HepG2 (cell line): ENCODE data around the gene PPIL6. TPM values are rescaled to one million over a fixed set of nuclear protein-coding genes. Genes with fewer than 3 reads are reported as not detected.

Source experiments
- ARNT ChIP-seq: fragments of 450-650 bp; IDR thresholded peaks from 2 replicates; pipeline ENCODE4 v1.6.1; 2017
- ATAD3A ChIP-seq: sonication (generic); formaldehyde crosslinking; IDR thresholded peaks from 2 replicates; pipeline ENCODE4 v1.4.0; 2020; ENCODE audit warnings: missing genetic modification reagents
- CBFB ChIP-seq: sonication (generic); formaldehyde crosslinking; IDR thresholded peaks from 2 replicates; pipeline ENCODE4 v1.4.0; 2020; ENCODE audit warnings: missing genetic modification reagents
- ELF3 ChIP-seq: IDR thresholded peaks from 2 replicates; pipeline ENCODE4 v1.6.1; 2016; ENCODE audit warnings: missing genetic modification reagents, missing compliant biosample characterization
- FOSL2 ChIP-seq: sonication (generic); formaldehyde crosslinking; IDR thresholded peaks from 2 replicates; pipeline ENCODE4 v1.4.0; 2020; ENCODE audit warnings: missing genetic modification reagents
- HDAC1 ChIP-seq: sonication (generic); formaldehyde crosslinking; IDR thresholded peaks from 2 replicates; pipeline ENCODE4 v1.5.1; 2020; ENCODE audit warnings: mild to moderate bottlenecking, missing genetic modification reagents
- HNRNPK ChIP-seq: fragments of 200-400 bp; formaldehyde crosslinking; IDR thresholded peaks from 2 replicates; pipeline ENCODE4 v1.6.1; 2018; ENCODE audit warnings: low read length, low read depth, moderate library complexity, mild to moderate bottlenecking; ENCODE audit not compliant: poor library complexity, severe bottlenecking
- KAT2B ChIP-seq: fragments of 150-350 bp; IDR thresholded peaks from 2 replicates; pipeline ENCODE4 v1.6.1; 2014; ENCODE audit warnings: low read depth, low read length, borderline replicate concordance
- MTA1 ChIP-seq: sonication (generic); formaldehyde crosslinking; IDR thresholded peaks from 2 replicates; pipeline ENCODE4 v1.4.0; 2020; ENCODE audit warnings: missing genetic modification reagents, mild to moderate bottlenecking, borderline replicate concordance
- NRL ChIP-seq: sonication (generic); formaldehyde crosslinking; IDR thresholded peaks from 2 replicates; pipeline ENCODE4 v1.5.0; 2020; ENCODE audit warnings: missing genetic modification reagents, mild to moderate bottlenecking, moderate library complexity, borderline replicate concordance
- PHB2 ChIP-seq: fragments of 450-650 bp; IDR thresholded peaks from 2 replicates; pipeline ENCODE4 v1.6.1; 2018; ENCODE audit not compliant: partially characterized antibody
- RFXANK ChIP-seq: IDR thresholded peaks from 2 replicates; pipeline ENCODE4 v1.6.1; 2016
- SOX6 ChIP-seq, 2 experiments: fragments of 450-650 bp in 1 of 2; sonication (generic) in 1 of 2; formaldehyde crosslinking in 1 of 2; IDR thresholded peaks; 2 replicates each; pipeline versions ENCODE4 v1.4.0 to v1.6.1; 2017 to 2020; ENCODE audit warnings: antibody characterized with exemption in 1 of 2, mild to moderate bottlenecking in 1 of 2, missing genetic modification reagents in 1 of 2
- TBP ChIP-seq: sonication (generic); formaldehyde crosslinking; IDR thresholded peaks from 2 replicates; pipeline ENCODE4 v1.5.0; 2020; ENCODE audit warnings: missing genetic modification reagents
- TOE1 ChIP-seq: sonication (generic); formaldehyde crosslinking; IDR thresholded peaks from 2 replicates; pipeline ENCODE4 v1.4.0; 2020; ENCODE audit warnings: mild to moderate bottlenecking, missing genetic modification reagents
- ZNF136 ChIP-seq: sonication (generic); formaldehyde crosslinking; IDR thresholded peaks from 2 replicates; pipeline ENCODE4 v1.8.1; 2022; ENCODE audit warnings: low read depth, mild to moderate bottlenecking, moderate library complexity, missing genetic modification reagents
- ZNF7 ChIP-seq: IDR thresholded peaks from 2 replicates; pipeline ENCODE4 v1.6.1; 2016; ENCODE audit warnings: missing biosample characterization, missing genetic modification reagents
- ZNF792 ChIP-seq: IDR thresholded peaks from 2 replicates; pipeline ENCODE4 v1.6.1; 2016
- ZSCAN25 ChIP-seq: sonication (generic); formaldehyde crosslinking; IDR thresholded peaks from 2 replicates; pipeline ENCODE4 v1.8.0; 2022; ENCODE audit warnings: mild to moderate bottlenecking, missing genetic modification reagents
- polyA plus RNA-seq, 8 experiments: library from polyadenylated mRNA; depleted of rRNA in 3 of 8; stranded (reverse) in 7 of 8; unstranded in 1 of 8; fragments of >200 nt; fragmentation: Illumina TruSeq in 4 of 8; extraction: Trizol in 4 of 8; gene quantifications; 2 replicates each; pipeline versions ENCODE4 v1.2.1 to v1.2.3, GENCODE V29; 2011 to 2016; ENCODE audit warnings: low read depth in 4 of 8, missing spikeins in 1 of 8, mixed read lengths in 1 of 8; ENCODE audit not compliant: insufficient read depth in 1 of 8
- total RNA-seq, 5 experiments: library from RNA; depleted of rRNA; stranded (reverse); fragments of >200 nt; fragmentation: Illumina TruSeq; extraction: Trizol; gene quantifications; 2 replicates each; pipeline ENCODE4 v1.2.3, GENCODE V29; 2016; ENCODE audit warnings: low read depth in 1 of 5
- TF ChIP-seq, protein P1 (sequence below): sonication (generic); formaldehyde crosslinking; IDR thresholded peaks from 2 replicates; pipeline ENCODE4 v1.4.0; 2020; ENCODE audit warnings: missing genetic modification reagents, borderline replicate concordance
- TF ChIP-seq, protein P2 (sequence below): sonication (generic); formaldehyde crosslinking; IDR thresholded peaks from 2 replicates; pipeline ENCODE4 v1.4.0; 2020; ENCODE audit warnings: missing genetic modification reagents, borderline replicate concordance
- TF ChIP-seq, protein P3 (sequence below): IDR thresholded peaks from 2 replicates; pipeline ENCODE4 v1.6.1; 2016; ENCODE audit warnings: low read depth, missing genetic modification reagents, missing compliant biosample characterization

PPIL6 gene
- total and polyA plus RNA-seq, 2 of the 13 experiments (the other 11 are each of a cell fraction or from before 2014, with no cell fraction given) = 0.22 to 0.46 TPM

DNA sequence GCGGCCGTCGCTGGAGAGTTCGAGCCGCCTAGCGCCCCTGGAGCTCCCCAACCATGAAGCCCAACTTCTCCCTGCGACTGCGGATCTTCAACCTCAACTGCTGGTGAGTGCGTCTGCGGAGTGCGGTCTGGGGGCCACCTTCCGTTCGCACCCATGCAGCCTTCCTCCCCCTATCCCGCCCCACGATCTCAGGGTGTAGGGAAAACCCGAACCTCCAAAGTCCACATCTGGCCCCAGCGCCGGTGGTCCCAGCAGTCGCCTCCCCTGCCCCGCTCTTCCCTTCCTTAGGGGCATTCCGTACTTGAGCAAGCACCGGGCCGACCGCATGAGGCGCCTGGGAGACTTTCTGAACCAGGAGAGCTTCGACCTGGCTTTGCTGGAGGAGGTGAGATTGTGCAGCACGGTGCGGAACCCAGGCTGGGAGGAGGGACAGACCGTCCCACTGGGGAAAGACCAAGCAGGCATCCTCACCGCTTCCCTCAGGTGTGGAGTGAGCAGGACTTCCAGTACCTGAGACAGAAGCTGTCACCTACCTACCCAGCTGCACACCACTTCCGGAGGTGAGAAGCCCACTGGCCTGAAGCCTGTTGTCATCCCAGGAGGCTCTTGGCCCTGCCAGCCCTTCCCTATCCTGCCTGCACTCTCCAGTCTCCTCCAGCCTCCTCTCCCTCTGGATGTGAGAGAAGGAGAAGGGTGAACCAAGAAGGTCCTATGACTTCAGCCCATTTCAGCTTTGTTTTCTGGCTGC lies 815 bp upstream of the PPIL6 start (continued):
- TF ChIP-seq HNRNPK = no peak
- TF ChIP-seq ARNT = no peak
- TF ChIP-seq ELF3 (CRISPR knock-in tag) = no peak
- TF ChIP-seq ZSCAN25 = no peak
- TF ChIP-seq ZNF792 (CRISPR knock-in tag) = no peak
- TF ChIP-seq, protein P1, sequence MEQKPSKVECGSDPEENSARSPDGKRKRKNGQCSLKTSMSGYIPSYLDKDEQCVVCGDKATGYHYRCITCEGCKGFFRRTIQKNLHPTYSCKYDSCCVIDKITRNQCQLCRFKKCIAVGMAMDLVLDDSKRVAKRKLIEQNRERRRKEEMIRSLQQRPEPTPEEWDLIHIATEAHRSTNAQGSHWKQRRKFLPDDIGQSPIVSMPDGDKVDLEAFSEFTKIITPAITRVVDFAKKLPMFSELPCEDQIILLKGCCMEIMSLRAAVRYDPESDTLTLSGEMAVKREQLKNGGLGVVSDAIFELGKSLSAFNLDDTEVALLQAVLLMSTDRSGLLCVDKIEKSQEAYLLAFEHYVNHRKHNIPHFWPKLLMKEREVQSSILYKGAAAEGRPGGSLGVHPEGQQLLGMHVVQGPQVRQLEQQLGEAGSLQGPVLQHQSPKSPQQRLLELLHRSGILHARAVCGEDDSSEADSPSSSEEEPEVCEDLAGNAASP (CRISPR knock-in tag) = no peak
- no peak for TF ChIP-seq SOX6 (IDR thresholded peaks at IDR 0.05)
- peak; percentile 29; the same call in 1 of the 2 replicates for TF ChIP-seq SOX6 (CRISPR knock-in tag; IDR thresholded peaks at IDR 0.05)
- no peak for TF ChIP-seq PHB2
- no peak for TF ChIP-seq TOE1
- no peak for TF ChIP-seq ZNF7 (CRISPR knock-in tag)
- no peak for TF ChIP-seq TBP (CRISPR knock-in tag)
- TF ChIP-seq CBFB (CRISPR knock-in tag) = no peak
- no peak for TF ChIP-seq FOSL2 (CRISPR knock-in tag)
- TF ChIP-seq RFXANK (CRISPR knock-in tag) = no peak
- TF ChIP-seq HDAC1 (CRISPR knock-in tag) = peak; percentile 16; the same call in 1 of the 2 replicates
- TF ChIP-seq, protein P2, sequence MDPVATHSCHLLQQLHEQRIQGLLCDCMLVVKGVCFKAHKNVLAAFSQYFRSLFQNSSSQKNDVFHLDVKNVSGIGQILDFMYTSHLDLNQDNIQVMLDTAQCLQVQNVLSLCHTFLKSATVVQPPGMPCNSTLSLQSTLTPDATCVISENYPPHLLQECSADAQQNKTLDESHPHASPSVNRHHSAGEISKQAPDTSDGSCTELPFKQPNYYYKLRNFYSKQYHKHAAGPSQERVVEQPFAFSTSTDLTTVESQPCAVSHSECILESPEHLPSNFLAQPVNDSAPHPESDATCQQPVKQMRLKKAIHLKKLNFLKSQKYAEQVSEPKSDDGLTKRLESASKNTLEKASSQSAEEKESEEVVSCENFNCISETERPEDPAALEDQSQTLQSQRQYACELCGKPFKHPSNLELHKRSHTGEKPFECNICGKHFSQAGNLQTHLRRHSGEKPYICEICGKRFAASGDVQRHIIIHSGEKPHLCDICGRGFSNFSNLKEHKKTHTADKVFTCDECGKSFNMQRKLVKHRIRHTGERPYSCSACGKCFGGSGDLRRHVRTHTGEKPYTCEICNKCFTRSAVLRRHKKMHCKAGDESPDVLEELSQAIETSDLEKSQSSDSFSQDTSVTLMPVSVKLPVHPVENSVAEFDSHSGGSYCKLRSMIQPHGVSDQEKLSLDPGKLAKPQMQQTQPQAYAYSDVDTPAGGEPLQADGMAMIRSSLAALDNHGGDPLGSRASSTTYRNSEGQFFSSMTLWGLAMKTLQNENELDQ (CRISPR knock-in tag) = no peak
- TF ChIP-seq, protein P3, sequence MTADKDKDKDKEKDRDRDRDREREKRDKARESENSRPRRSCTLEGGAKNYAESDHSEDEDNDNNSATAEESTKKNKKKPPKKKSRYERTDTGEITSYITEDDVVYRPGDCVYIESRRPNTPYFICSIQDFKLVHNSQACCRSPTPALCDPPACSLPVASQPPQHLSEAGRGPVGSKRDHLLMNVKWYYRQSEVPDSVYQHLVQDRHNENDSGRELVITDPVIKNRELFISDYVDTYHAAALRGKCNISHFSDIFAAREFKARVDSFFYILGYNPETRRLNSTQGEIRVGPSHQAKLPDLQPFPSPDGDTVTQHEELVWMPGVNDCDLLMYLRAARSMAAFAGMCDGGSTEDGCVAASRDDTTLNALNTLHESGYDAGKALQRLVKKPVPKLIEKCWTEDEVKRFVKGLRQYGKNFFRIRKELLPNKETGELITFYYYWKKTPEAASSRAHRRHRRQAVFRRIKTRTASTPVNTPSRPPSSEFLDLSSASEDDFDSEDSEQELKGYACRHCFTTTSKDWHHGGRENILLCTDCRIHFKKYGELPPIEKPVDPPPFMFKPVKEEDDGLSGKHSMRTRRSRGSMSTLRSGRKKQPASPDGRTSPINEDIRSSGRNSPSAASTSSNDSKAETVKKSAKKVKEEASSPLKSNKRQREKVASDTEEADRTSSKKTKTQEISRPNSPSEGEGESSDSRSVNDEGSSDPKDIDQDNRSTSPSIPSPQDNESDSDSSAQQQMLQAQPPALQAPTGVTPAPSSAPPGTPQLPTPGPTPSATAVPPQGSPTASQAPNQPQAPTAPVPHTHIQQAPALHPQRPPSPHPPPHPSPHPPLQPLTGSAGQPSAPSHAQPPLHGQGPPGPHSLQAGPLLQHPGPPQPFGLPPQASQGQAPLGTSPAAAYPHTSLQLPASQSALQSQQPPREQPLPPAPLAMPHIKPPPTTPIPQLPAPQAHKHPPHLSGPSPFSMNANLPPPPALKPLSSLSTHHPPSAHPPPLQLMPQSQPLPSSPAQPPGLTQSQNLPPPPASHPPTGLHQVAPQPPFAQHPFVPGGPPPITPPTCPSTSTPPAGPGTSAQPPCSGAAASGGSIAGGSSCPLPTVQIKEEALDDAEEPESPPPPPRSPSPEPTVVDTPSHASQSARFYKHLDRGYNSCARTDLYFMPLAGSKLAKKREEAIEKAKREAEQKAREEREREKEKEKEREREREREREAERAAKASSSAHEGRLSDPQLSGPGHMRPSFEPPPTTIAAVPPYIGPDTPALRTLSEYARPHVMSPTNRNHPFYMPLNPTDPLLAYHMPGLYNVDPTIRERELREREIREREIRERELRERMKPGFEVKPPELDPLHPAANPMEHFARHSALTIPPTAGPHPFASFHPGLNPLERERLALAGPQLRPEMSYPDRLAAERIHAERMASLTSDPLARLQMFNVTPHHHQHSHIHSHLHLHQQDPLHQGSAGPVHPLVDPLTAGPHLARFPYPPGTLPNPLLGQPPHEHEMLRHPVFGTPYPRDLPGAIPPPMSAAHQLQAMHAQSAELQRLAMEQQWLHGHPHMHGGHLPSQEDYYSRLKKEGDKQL (CRISPR knock-in tag) = no peak
- TF ChIP-seq KAT2B = no peak
- TF ChIP-seq NRL (CRISPR knock-in tag) = no peak
- peak; percentile 82 for TF ChIP-seq MTA1
- no peak for TF ChIP-seq ZNF136 (CRISPR knock-in tag)
- no peak for TF ChIP-seq ATAD3A (CRISPR knock-in tag)
